ENCODE data around the gene MEF2D.

MEF2D gene

GRCh38 chr1:156421939-156422601 lies 78.5 kb downstream of the MEF2D start:
- no peak for DNase-seq

- DNase-seq = no peak
Measured at GRCh38 chr1:156421062-156421938, 79.3 kb downstream of the MEF2D start.

GRCh38 chr1:156420205-156421061 lies 80.1 kb downstream of the MEF2D start:
- DNase-seq = no peak

GRCh38 chr1:156419854-156420204 lies 80.7 kb downstream of the MEF2D start:
- DNase-seq = no peak

GRCh38 chr1:156418416-156419070 lies 82.0 kb downstream of the MEF2D start:
- no peak for DNase-seq

DNA sequence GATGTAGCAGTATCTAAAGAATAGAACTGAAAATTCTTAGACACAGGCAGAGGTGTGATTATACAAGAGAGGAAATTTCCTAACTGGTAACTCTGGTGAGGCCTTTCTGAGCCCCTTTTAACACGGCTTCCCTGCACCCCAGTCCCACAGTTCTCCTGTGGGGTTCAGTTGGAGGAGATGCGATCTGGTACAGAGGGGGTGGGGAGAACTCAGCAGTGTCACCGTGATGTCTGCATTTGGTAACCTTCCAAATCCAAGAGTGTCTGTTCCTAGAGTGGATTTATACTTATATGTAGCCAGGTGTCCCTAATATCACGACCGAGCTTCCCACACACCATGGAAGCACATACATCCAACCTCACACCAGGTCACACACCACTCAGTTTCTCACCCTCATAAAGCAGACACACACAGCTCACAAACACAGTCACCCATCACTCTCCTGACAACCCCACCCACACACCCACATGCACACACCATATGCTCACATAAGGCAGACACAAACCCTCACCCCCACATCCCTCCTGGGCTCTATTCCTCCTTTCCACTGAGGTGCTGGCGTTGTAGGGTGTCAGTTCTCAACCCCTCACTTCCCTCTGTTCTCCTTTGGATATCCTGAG lies 83.1 kb downstream of the MEF2D start:
- no peak for DNase-seq

DNA sequence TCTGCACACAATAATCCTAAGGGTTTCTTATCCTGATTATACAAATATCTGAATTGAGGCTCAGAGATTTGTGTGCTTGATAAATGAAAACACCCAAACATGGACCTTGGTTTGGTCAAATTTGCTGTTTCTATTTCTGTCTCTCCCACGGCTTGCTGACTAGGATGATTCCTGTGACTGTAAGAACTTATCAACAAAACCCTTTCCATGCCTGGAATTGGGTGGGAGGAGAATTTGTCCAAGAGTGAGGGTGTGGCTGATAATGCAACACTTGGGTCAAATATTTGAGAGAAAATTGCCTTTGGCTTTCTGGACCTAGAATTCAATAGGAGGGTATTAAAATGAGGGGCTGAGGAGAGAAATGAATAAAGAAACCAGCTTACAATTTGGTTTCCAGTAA lies 83.6 kb downstream of the MEF2D start:
- DNase-seq = no peak

- DNase-seq = no peak
Measured at GRCh38 chr1:156414461-156415064, 86.0 kb downstream of the MEF2D start.
